ENCODE data around the gene UTP20.
"Not testable (repeated sequence)": the region's sequence is repeated elsewhere in the genome, so short reads cannot be mapped to it uniquely, and the experiment has no call there.

UTP20 gene

DNA sequence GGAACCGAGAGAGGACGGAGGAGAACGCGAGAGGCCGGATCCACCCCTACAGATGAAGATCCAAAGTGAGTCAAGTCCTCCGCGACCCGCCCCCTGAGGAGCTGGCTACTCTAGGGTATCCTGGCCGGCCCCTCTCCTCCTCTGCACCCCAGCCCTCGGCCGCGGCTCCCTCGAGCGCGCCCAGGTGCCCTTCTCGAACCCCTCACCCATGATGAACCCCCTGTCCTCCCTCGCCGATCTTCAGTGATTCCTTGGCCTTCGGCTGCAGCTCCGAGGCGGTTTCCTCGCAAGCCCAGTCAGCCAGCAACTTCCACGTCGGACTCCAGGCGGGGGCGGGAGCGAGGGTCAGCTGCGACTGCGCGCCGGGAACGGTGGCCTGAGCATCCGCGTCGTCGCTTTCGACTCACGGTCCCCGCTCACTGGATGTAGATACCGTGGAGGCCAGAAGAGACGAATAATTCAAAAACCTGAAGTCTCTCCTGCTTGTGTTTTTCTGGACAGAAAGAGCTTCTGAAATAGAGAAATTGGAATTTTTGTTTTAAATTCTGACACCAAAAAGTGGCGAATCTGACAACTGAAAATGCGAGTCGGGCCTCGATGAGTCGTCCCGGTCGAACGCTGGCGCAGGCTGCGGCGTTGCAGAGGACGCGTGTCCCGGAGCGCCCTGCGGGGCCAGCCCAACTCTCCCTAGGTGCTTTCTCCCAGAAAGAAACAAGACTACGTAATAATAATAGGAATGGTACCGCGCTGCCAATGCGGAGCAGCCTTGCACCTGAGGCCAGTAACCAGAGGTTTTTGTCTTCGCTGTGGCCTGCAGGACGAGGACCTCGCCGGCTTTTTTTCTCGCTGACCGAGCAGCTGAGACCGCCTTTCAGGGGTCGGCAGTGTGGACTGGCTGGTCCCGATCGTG lies 127.8 kb downstream of the UTP20 start, which contains the start of gene ARL1:
Gene ARL1 (minus strand): TSS at position 337 of the 910 bp plus-strand sequence. CDS start 127 bp downstream, at position 210.
- Histone ChIP-seq H3K4me1 (ENCODE audit: control insufficient read depth, low read length) (peaks cover 17% of the 10 kb centered on the region), H3K36me3 (ENCODE audit: control insufficient read depth, low read length) (peaks cover 10% of the 10 kb centered on the region), H3K4me2 (ENCODE audit: low read length) (peak within 1 kb of the TSS; percentile 96), H3K79me2 (ENCODE audit: control insufficient read depth, low read length) (peaks cover 54% of the 10 kb centered on the region), H3K4me3 (ENCODE audit: low read length) (peak within 1 kb of the TSS; percentile 100), H3K27ac (ENCODE audit: low read depth, low read length) (peak within 1 kb of the TSS; percentile 60), H3K9me3 (ENCODE audit: control insufficient read depth, insufficient read depth, low read length) (no peaks in the 10 kb centered on the region), H3K27me3 (ENCODE audit: control insufficient read depth, low read length) (no peaks in the 10 kb centered on the region), H3K9me2 (replicated peaks; ENCODE audit: control insufficient read depth, low read length) (no peaks in the 10 kb centered on the region), H4K20me1 (ENCODE audit: control insufficient read depth, insufficient read depth, low read depth, low read length) (0 out of 2 replicates have a peak, but pooled peaks cover 4% of the 10 kb centered on the region), H3F3A (ENCODE audit: control insufficient read depth, insufficient read depth) (no peaks in the 10 kb centered on the region)
- no peak for TF ChIP-seq EZH2phosphoT487 (IDR thresholded peaks at IDR 0.05; ENCODE audit: borderline replicate concordance, low read length)
- TF ChIP-seq, protein P1, sequence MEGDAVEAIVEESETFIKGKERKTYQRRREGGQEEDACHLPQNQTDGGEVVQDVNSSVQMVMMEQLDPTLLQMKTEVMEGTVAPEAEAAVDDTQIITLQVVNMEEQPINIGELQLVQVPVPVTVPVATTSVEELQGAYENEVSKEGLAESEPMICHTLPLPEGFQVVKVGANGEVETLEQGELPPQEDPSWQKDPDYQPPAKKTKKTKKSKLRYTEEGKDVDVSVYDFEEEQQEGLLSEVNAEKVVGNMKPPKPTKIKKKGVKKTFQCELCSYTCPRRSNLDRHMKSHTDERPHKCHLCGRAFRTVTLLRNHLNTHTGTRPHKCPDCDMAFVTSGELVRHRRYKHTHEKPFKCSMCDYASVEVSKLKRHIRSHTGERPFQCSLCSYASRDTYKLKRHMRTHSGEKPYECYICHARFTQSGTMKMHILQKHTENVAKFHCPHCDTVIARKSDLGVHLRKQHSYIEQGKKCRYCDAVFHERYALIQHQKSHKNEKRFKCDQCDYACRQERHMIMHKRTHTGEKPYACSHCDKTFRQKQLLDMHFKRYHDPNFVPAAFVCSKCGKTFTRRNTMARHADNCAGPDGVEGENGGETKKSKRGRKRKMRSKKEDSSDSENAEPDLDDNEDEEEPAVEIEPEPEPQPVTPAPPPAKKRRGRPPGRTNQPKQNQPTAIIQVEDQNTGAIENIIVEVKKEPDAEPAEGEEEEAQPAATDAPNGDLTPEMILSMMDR (IDR thresholded peaks at IDR 0.05; ENCODE audit: low read depth, low read length, poor library complexity, severe bottlenecking): no peak

DNA sequence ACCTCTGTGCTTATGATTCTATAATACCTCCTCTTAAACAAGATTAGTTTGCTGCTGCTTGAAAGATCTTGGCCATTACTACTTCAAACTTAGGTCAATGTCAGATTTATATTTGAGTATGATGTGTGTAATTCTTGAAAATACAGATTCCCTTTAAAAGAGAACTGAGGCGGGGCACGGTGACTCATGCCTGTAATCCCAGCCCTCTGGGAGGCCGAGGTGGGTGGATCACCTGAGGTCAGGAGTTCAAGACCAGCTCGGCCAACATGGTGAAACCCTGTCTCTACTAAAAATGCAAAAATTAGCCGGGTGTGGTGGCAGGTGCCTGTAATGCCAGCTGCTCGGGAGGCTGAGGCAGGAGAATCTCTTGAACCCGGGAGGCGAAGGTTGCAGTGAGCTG lies 130.3 kb downstream of the UTP20 start:
- not testable (repeated sequence) for H3K9me2 ChIP-seq (replicated peaks; ENCODE audit: control insufficient read depth, low read length); H3K27ac ChIP-seq (ENCODE audit: low read depth, low read length); H3K27me3 ChIP-seq (ENCODE audit: control insufficient read depth, low read length); H3K36me3 ChIP-seq (ENCODE audit: control insufficient read depth, low read length); H3K4me3 ChIP-seq (ENCODE audit: low read length); H4K20me1 ChIP-seq (ENCODE audit: control insufficient read depth, insufficient read depth, low read depth, low read length); H3K9me3 ChIP-seq (ENCODE audit: control insufficient read depth, insufficient read depth, low read length); H3K4me2 ChIP-seq (ENCODE audit: low read length); H3F3A ChIP-seq (ENCODE audit: control insufficient read depth, insufficient read depth)
- peaks cover 38% of the 10 kb centered on the region for H3K79me2 ChIP-seq (ENCODE audit: control insufficient read depth, low read length)
- peaks cover 14% of the 10 kb centered on the region for H3K4me1 ChIP-seq (ENCODE audit: control insufficient read depth, low read length)

DNA sequence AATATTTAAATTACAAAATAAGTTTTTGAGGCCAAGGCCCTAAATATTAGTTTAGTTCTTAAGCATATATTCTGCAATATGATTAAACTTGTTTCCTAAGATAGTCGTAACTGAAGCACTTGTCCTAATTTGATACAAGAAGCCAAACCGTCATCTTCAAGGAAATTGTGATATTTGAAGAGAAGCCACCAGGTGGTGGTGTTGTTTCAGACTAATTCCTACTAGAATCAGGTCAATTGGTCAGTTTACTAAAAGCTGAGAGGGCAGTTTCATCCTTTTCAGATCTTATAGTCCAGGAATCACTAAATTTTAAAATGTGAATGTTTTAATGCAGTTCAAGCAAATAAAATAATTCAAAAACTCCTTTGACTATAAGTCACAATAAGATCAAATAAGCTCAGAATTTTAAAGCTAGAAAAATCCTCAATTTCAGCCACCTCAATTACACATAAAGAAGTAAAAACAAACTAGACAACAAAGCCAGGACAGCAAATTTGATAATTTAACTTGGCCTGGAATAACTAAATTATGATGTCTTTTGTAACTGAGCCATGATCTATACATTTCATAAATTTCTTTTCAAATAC lies 134.7 kb downstream of the UTP20 start:
- Histone ChIP-seq H3K4me1 (ENCODE audit: control insufficient read depth, low read length) (no peaks in the 10 kb centered on the region), H3F3A (ENCODE audit: control insufficient read depth, insufficient read depth) (no peaks in the 10 kb centered on the region), H3K36me3 (ENCODE audit: control insufficient read depth, low read length) (no peaks in the 10 kb centered on the region), H3K27me3 (ENCODE audit: control insufficient read depth, low read length) (no peaks in the 10 kb centered on the region), H3K4me2 (ENCODE audit: low read length) (no peak overlapping the region), H3K79me2 (ENCODE audit: control insufficient read depth, low read length) (no peaks in the 10 kb centered on the region), H4K20me1 (ENCODE audit: control insufficient read depth, insufficient read depth, low read depth, low read length) (no peaks in the 10 kb centered on the region), H3K9me3 (ENCODE audit: control insufficient read depth, insufficient read depth, low read length) (no peaks in the 10 kb centered on the region), H3K4me3 (ENCODE audit: low read length) (no peak overlapping the region), H3K27ac (ENCODE audit: low read depth, low read length) (no peak overlapping the region), H3K9me2 (replicated peaks; ENCODE audit: control insufficient read depth, low read length) (no peaks in the 10 kb centered on the region)
- no peak for TF ChIP-seq EZH2phosphoT487 (IDR thresholded peaks at IDR 0.05; ENCODE audit: borderline replicate concordance, low read length)
- TF ChIP-seq, protein P1 (IDR thresholded peaks at IDR 0.05; ENCODE audit: low read depth, low read length, poor library complexity, severe bottlenecking): peak; percentile 73

DNA sequence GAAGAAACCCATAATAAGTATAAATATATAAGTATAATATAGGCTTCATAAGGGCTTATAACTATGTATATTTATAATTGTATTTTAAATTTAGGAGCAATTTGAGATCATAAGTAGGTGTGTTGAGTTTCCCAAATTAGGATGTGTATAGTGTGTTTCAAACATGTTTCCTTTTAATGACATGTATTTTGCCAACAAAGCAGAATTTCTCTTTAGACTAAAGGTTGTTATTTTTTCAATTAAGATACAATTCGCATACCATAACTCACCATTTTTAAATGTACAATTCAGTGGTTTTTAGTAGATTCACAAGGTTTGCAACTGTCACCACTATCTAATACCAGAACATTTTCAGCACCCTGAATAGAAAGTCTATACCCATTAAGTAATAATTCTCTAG lies 135.3 kb downstream of the UTP20 start:
- no peak for TF ChIP-seq EZH2phosphoT487 (IDR thresholded peaks at IDR 0.05; ENCODE audit: borderline replicate concordance, low read length)
- TF ChIP-seq, protein P1 (IDR thresholded peaks at IDR 0.05; ENCODE audit: low read depth, low read length, poor library complexity, severe bottlenecking): no peak

DNA sequence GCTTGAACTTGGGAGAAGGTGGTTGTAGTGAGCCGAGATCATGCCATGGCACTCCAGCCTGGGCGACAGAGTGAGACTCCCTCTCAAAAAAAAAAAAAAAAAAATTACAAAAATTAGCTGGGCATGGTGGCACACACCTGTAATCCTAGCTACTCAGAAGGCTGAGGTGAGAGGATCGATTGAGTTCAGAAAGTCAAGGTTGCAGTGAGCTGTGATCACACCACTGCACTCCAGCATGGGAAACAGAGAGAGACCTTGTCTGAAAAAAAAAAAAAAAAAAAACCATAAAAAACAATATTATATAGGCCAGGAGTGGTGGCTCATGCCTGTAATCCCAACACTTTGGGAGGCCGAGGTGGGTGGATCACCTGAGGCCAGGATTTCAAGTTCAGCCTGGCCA lies 142.2 kb downstream of the UTP20 start:
- H3K9me2 ChIP-seq (replicated peaks; ENCODE audit: control insufficient read depth, low read length); H3K4me1 ChIP-seq (ENCODE audit: control insufficient read depth, low read length); H3K79me2 ChIP-seq (ENCODE audit: control insufficient read depth, low read length); H3K4me3 ChIP-seq (ENCODE audit: low read length); H3F3A ChIP-seq (ENCODE audit: control insufficient read depth, insufficient read depth); H3K4me2 ChIP-seq (ENCODE audit: low read length); H4K20me1 ChIP-seq (ENCODE audit: control insufficient read depth, insufficient read depth, low read depth, low read length); H3K27me3 ChIP-seq (ENCODE audit: control insufficient read depth, low read length); H3K9me3 ChIP-seq (ENCODE audit: control insufficient read depth, insufficient read depth, low read length); H3K27ac ChIP-seq (ENCODE audit: low read depth, low read length); H3K36me3 ChIP-seq (ENCODE audit: control insufficient read depth, low read length): not testable (repeated sequence)

More for the DNA sequence above, 135.3 kb downstream of the UTP20 start:
- no peak overlapping the region for H3K4me3 ChIP-seq (ENCODE audit: low read length)
- H3K4me2 ChIP-seq (ENCODE audit: low read length): no peak overlapping the region
- H3F3A ChIP-seq (ENCODE audit: control insufficient read depth, insufficient read depth): no peaks in the 10 kb centered on the region
- no peak overlapping the region for H3K27ac ChIP-seq (ENCODE audit: low read depth, low read length)
- no peaks in the 10 kb centered on the region for H3K9me2 ChIP-seq (replicated peaks; ENCODE audit: control insufficient read depth, low read length)
- H3K9me3 ChIP-seq (ENCODE audit: control insufficient read depth, insufficient read depth, low read length): no peaks in the 10 kb centered on the region
- H4K20me1 ChIP-seq (ENCODE audit: control insufficient read depth, insufficient read depth, low read depth, low read length): no peaks in the 10 kb centered on the region
- no peaks in the 10 kb centered on the region for H3K36me3 ChIP-seq (ENCODE audit: control insufficient read depth, low read length)
- H3K27me3 ChIP-seq (ENCODE audit: control insufficient read depth, low read length): no peaks in the 10 kb centered on the region
- H3K79me2 ChIP-seq (ENCODE audit: control insufficient read depth, low read length): no peaks in the 10 kb centered on the region
- no peaks in the 10 kb centered on the region for H3K4me1 ChIP-seq (ENCODE audit: control insufficient read depth, low read length)

Data from DOHH2 (cell line).